ENCODE results near the gene RAMP2. TPM values are rescaled to one million over a fixed set of nuclear protein-coding genes. Genes with fewer than 3 reads are reported as not detected.

Gene RAMP2
- total and polyA plus RNA-seq, 2 of the 4 experiments (the other 2 are of a cell fraction), result 0.18 to 2.5 TPM

- Histone ChIP-seq H3K27me3 (ENCODE audit: control insufficient read depth, insufficient read depth, low read length) (no peaks in the 10 kb centered on the region), H3K9me3 (ENCODE audit: control insufficient read depth, insufficient read depth, low read length) (no peaks in the 10 kb centered on the region), H2AK9ac (replicated peaks; ENCODE audit: low read depth, low read length, poor library complexity) (no peak overlapping the region), H3K56ac (ENCODE audit: extremely low read depth, insufficient read depth, low read length) (no peak overlapping the region), H3K14ac (replicated peaks; ENCODE audit: low read depth, low read length) (no peak overlapping the region), H3K4ac (ENCODE audit: low read depth, low read length) (no peak overlapping the region), H4K20me1 (ENCODE audit: insufficient read depth, low read length) (no peaks in the 10 kb centered on the region), H3K27ac (ENCODE audit: insufficient read depth, low read length) (no peak overlapping the region), H2BK20ac (ENCODE audit: low read depth, low read length) (no peak overlapping the region), H2BK120ac (ENCODE audit: low read depth, low read length) (no peak overlapping the region), H3K18ac (ENCODE audit: low read depth, low read length) (no peak overlapping the region), H3K23ac (ENCODE audit: low read depth, low read length) (no peak overlapping the region), H3K9ac (ENCODE audit: low read depth, low read length) (no peak overlapping the region), H4K91ac (ENCODE audit: insufficient read depth, low read depth, low read length) (no peak overlapping the region), H3K4me3 (ENCODE audit: insufficient read depth, low read depth, low read length) (no peak overlapping the region), H3K4me2 (ENCODE audit: low read depth, low read length) (no peak overlapping the region), H3K9me1 (ENCODE audit: insufficient read depth, low read length) (peaks cover 19% of the 10 kb centered on the region), H3K4me1 (ENCODE audit: control insufficient read depth, insufficient read depth, low read length) (peaks cover 7% of the 10 kb centered on the region), H2BK15ac (ENCODE audit: low read depth, low read length) (no peak overlapping the region), H2AFZ (replicated peaks; ENCODE audit: low read length, poor library complexity) (no peak overlapping the region), H3K79me1 (ENCODE audit: low read depth in 1 of 2, low read length in 2 of 2) (peaks cover 20 to 39% of the 10 kb centered on the region in 2 experiments), H4K8ac (ENCODE audit: low read depth in 2 of 2, low read length in 2 of 2) (no peak overlapping the region), H3K36me3 (ENCODE audit: control insufficient read depth, insufficient read depth, low read length) (peaks cover 4% of the 10 kb centered on the region; the same call in 1 of the 2 replicates), H4K5ac (ENCODE audit: low read depth, low read length) (no peak overlapping the region), H2BK5ac (ENCODE audit: low read depth, low read length, poor library complexity, severe bottlenecking) (no peak overlapping the region), H2AK5ac (ENCODE audit: low read depth, low read length) (no peak overlapping the region)
- BruUV-seq (replicated peaks), result no TSS peak
- 68% methylated on average over 3 of the region's 4 CpGs; no CpG with 5 or more reads in 1 of the 2 experiments for WGBS, 2 experiments (ENCODE audit: extremely low coverage in 2 of 2, insufficient read length in 1 of 2)
- ATAC-seq (ENCODE audit: low read depth), result no peak
- intact Hi-C loops (cut with micrococcal nuclease), result no loop called here
- DNase-seq, result no peak
- POLR2A ChIA-PET (ENCODE audit: unreplicated experiment), result no interaction called here
- CTCF ChIA-PET, result no interaction called here
- dilution Hi-C loops (cut with HindIII; ENCODE audit: low sequenced_read_pairs, unreplicated experiment), result no loop called here
- TF ChIP-seq, protein P1, sequence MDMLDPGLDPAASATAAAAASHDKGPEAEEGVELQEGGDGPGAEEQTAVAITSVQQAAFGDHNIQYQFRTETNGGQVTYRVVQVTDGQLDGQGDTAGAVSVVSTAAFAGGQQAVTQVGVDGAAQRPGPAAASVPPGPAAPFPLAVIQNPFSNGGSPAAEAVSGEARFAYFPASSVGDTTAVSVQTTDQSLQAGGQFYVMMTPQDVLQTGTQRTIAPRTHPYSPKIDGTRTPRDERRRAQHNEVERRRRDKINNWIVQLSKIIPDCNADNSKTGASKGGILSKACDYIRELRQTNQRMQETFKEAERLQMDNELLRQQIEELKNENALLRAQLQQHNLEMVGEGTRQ (IDR thresholded peaks at IDR 0.05; ENCODE audit: low read depth, low read length), result no peak
- no peak for TF ChIP-seq RAD21 (IDR thresholded peaks at IDR 0.05; ENCODE audit: low read length)
- TF ChIP-seq CHD1 (IDR thresholded peaks at IDR 0.05; ENCODE audit: low read depth, low read length), result no peak
- no peak for TF ChIP-seq NFE2L2 (IDR thresholded peaks at IDR 0.05; ENCODE audit: low read depth, low read length)
- TF ChIP-seq SMC3 (IDR thresholded peaks at IDR 0.05; ENCODE audit: low read depth, low read length), result no peak
- TF ChIP-seq MXI1 (IDR thresholded peaks at IDR 0.05; ENCODE audit: borderline replicate concordance, low read depth, low read length), result no peak
- no peak for TF ChIP-seq CEBPB (IDR thresholded peaks at IDR 0.05; ENCODE audit: low read depth, low read length)
- in situ Hi-C loops (cut with MboI; ENCODE audit: low sequenced_read_pairs), result no loop called here
Observed at GRCh38 chr17:42795061-42795460, 34.0 kb downstream of the RAMP2 start.
